ENCODE measurements around the gene CXCL14.
A peak's percentile ranks its signal among the peaks of the same experiment; 100 is the strongest.

CXCL14 gene, protein sequence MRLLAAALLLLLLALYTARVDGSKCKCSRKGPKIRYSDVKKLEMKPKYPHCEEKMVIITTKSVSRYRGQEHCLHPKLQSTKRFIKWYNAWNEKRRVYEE

DNA sequence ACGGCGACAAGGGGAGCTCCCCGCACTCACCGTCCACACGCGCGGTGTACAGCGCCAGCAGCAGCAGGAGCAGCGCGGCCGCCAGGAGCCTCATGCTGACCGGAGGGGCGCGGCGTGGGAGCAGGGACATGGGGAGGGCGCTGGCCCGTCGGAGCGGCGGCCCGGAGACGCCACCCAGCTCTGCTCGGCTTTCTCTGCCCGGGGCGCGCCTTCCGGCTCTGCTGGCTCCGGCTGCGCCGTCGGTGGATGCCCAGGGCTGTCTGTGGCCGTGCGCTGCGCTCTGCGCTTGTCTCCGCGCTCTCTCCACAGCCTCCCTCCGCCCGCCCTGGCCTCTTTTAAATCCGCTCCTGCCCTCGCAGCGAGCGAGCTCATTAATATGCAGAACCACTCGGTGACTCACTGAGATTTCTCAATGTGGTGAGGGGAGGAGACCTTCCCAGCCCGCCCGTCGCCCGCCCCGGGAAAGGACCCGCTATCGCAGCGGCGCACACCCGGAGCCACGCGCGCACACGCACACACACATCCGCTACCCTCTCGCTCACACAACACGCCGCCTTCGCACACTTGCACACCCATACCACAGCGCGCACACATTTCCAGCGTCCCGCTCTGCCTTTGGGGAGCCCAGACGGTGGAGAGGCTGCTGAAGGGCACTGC lies at the start of gene CXCL14:
Gene CXCL14, minus strand, starts transcription at position 307 of the 657 bp plus-strand sequence. Its CDS starts 213 bp downstream, at position 94.
- peak in 1 of 4 experiments; percentile 21 for DNase-seq (ENCODE audit: low read depth in 4 of 4, low spot score in 1 of 4)

DNA sequence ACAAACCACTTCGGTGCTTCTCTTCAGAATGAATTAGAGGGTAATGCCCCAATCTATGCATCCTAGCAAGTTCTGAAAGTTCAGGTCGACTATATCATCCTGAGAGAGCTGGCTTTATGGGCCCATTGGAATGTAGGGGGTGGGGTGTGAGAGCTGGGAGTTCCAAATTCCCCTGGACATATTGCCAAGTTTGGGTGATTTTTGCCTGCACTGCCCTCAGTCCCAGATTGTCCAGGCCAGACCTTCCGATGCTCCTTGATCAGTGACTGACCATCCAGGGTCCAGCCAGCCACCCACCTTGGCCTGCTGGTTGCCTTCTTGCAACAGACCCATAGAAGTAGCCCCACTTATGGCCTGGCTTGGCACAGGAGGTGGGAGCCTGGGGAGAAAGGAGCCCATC lies 47.8 kb upstream of the CXCL14 start:
- DNase-seq (ENCODE audit: low read depth in 4 of 4, low spot score in 1 of 4), result no peak

DNA sequence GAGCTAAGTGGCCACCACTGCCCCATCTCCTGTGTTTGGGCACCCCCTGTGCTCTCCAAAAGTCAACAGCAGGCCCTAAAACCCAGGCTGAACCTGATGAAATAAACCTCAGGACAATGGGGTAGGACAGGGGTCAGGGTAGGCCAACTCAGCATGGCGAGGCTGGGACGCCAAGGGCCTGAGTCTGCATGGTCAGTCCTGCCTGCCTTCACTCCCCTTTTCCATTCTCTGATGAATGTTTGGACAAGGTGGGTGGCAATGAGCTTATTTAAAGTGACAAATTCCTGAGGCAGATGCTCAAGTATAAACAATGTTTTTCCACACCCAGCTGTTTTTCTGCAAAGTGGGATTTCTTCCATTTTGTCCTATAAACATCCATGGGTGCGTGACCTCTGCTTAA lies 47.2 kb upstream of the CXCL14 start:
- DNase-seq (ENCODE audit: low read depth in 4 of 4, low spot score in 1 of 4), result no peak

DNA sequence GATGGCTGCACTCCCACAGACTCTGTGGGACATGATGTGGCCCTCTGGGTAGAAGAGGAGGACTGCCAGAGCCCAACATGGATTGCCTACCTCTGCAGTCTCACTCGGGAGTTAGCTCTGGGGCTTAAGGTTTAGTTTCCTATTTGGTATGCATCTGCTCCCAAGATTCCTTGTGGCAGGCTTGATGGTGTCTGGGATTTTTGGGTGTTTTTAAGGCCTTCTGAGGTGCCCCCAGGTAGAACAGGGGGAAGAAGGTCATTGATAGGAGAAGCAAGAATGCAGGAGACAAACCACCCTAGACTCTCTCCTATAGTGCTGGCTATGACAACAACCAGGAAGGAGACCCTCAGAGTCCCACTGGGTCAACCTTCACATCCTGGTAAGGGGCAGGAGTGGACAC lies 46.7 kb upstream of the CXCL14 start:
- DNase-seq (ENCODE audit: low read depth in 4 of 4, low spot score in 1 of 4), result no peak

DNA sequence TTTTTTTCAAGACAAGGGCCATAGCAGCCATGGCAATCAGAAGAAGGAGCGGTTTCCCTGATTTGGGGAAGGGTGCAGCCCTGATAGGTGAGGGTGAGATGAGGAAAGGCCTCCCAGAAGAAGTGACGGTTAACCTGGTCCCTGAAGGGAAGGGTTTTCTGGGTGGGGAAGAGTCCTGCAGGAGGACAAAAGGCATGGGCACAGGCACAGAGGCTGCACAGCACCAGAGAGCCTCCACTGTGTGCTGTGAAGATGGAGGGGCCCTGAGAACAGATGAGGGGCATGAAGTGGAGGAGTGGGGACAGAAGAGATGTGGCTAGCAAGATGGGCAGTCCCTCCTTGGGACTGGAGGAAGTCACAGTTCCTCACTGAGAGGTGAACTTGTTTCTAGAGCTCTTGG lies 46.3 kb upstream of the CXCL14 start:
- no peak for DNase-seq (ENCODE audit: low read depth in 4 of 4, low spot score in 1 of 4)

DNA sequence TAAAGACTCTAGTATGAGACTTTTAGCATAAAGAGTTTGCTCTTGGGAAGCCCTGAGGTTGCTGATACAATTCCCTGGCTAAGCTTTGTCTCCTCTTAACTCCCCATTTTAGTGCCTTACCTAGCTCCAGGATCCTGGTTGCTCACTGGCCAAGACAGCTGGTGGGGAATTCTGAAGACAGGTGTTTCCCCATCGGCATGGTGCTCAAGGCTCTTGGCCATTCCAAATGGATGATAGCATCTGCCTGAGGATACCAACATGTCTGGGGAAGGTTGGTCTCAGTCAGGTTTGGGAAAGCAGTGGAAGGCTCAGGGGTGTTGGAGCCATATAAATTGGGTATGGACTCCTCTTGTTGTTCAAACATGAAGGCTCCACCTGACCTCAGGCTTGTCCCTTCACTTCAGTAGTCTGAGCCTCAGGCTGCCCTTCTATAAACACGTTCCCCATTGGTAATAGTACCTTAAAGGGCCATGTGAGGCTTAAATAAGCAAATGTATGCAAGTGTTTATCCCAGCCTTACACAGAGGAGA lies 44.5 kb upstream of the CXCL14 start:
- DNase-seq (ENCODE audit: low read depth in 4 of 4, low spot score in 1 of 4), result no peak

DNA sequence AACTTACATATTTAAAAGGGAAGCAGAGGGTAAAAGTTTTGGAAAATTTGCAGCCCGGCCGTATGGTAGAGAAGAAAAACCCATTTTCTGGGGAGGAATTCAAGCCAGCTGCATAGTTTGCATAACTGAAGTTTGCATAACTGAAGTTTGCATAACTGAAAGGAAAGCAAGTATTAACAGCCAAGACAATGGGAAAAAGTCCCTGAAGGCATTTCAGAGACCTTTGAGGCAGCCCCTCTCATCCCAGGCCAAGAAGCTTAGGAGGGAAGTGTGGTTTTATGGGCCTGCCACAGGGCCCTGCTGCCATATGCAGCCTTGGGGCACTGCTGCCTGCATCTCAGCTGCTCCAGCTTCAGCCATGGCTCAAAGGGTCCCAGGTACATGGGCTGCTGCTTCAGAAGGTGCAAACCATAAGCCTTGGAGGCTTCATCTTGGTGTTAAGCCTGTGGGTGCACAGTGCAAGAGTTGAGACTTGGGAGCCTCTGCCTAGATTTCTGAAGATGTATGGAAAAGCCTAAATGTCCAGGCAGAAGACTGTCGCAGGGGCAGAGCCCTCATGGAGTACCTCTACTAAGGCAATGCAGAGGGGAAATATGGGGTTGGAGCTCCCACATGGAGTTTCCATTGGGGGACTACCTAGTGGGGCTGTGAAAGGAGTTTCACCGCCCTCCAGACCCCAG lies 36.9 kb upstream of the CXCL14 start:
- no peak for DNase-seq (ENCODE audit: low read depth in 4 of 4, low spot score in 1 of 4)

DNA sequence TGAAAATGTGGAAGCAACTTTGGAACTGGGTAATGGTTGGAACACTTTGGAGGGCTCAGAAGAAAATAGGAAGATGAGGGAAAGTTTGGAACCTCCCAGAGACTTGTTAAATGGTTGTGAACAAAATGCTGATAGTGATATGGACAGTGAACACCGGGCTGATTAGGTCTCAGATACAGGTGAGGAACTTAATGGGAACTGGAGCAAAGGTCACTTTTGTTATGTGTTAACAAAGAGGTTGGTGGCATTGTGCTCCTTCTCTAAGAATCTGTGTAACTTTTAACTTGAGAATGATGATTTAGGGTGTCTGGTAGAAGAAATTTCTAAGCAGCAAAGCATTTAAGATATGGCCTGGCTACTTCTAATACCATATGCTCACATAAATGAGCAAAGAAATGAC lies 36.4 kb upstream of the CXCL14 start:
- DNase-seq (ENCODE audit: low read depth in 4 of 4, low spot score in 1 of 4), result no peak

DNA sequence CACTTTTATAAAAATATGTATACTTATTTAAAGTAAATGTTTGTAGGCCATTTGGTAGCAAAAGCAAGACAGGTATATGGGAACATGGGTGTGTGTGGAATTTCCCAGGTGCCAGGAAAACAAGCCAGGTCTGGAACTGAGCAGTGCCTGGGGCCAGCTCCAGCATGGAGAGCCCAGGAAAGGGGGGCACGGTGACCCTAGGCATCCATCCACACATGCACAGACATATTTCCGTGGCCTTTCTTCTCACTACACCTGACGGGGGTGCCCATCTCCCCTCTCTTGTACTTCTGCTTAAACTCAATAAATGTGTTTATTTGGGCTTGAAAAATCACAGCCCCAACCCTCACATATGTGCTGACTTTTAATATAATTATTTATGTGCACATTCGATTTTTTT lies 31.2 kb upstream of the CXCL14 start:
- no peak for DNase-seq (ENCODE audit: low read depth in 4 of 4, low spot score in 1 of 4)

DNA sequence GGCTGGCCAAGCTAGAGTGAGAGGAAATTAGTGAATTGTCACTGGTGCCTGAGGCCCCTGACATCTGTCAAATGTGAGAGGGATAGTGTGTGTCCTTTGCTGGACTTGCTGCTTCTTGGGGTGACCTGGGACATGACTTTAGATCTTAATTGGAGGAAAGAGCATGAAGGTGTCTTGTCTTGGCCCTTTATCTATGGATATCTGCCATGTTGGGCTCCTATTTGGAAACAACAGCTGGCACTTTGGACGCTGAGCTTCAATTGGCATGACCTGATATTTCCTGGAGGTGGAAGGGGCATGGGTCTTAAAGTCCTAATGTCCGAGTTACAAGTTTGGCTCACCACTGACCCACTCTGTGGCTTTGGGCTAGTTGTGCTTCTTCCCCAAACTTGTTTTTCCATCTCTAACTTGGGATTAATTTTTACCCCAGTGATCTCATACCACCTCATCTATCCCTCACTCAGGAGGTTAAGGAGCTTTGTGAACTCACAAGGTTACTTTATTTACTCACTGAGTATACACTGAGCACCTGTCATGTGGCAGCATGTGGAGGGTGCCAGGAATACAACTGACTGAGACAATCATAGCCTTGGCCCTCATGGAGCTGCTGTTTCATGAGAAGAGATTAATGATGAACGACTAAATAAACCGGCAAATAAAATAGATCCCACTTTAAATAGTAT lies 30.1 kb upstream of the CXCL14 start:
- DNase-seq (ENCODE audit: low read depth in 4 of 4, low spot score in 1 of 4), result no peak

DNA sequence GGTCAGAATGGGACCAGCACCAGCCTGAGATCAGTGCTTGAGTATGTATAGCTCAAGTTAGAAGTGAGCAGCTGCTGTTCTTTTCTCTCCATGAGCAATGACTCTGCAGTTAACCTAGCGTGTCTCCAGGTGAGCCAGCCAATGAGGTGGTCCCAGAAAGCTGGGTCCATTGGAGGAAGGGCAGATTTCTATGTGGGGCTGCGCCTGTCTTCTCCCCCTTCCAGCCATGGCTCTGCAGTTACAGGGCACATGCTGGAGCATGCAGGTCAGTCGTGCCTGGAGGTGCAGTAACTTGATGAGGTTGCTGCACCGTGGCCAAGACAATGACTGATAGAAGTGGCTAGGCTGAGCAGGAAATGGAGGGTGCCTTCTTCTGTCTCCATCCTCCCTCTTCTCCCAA lies 29.6 kb upstream of the CXCL14 start:
- DNase-seq (ENCODE audit: low read depth in 4 of 4, low spot score in 1 of 4), result no peak

DNA sequence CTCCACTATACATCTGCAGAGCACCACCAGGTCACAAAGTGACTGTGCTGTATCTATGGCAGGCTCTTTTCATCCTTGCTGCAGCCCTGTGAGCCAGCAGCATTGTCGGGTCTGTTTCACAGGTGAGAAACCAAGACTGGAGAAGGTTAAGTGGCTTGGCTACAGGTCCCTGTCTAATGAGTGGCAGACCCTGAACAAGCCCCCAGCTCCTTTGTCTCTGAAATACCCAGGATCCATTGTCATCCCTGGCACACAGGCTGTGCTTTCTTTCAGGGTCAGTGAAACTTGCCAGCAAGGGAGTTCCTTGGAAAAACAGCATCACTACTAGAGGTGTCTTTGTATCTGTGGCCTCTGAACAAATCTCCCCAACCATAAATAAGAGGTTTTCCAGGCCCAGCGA lies 27.6 kb upstream of the CXCL14 start:
- DNase-seq (ENCODE audit: low read depth in 4 of 4, low spot score in 1 of 4), result no peak

DNA sequence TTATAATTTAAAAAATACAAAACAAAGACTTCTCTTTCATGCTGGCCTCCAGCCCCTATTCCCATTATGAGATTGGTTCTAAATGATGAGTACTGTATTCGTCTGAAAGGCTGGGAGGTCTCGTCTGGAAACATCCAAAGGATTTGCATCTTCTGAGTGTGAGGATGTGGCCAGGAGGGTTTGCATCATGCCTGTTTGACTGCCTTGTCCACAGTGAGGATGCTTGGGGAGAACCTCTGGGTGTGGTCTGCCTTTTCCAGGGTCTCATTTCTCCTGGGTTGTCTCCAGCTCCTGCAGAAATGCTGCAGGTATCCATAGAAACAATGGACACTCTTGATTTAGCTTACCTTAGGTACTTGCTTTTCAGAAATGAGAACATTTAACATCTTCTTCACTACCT lies 26.4 kb upstream of the CXCL14 start:
- no peak for DNase-seq (ENCODE audit: low read depth in 4 of 4, low spot score in 1 of 4)

DNA sequence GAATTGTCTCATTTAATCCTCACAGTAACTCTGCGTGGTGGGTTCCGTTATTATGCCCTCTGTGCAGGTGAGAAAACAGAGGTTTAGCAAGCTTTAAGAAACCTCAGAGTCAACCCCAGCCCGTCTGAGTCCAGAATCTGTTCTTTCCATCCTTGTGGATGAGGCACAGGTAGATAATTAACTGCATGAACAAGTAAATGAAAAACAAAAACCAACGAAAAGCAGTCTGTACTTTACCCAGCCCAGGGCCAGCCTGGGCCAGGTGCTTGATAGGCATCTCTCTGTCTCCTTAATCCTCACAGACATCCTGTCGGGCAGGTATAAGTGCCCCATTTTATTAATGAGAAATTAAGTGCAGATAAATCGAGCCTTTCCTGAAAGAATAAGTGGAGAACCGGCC lies 25.3 kb upstream of the CXCL14 start:
- no peak for DNase-seq (ENCODE audit: low read depth in 4 of 4, low spot score in 1 of 4)

DNA sequence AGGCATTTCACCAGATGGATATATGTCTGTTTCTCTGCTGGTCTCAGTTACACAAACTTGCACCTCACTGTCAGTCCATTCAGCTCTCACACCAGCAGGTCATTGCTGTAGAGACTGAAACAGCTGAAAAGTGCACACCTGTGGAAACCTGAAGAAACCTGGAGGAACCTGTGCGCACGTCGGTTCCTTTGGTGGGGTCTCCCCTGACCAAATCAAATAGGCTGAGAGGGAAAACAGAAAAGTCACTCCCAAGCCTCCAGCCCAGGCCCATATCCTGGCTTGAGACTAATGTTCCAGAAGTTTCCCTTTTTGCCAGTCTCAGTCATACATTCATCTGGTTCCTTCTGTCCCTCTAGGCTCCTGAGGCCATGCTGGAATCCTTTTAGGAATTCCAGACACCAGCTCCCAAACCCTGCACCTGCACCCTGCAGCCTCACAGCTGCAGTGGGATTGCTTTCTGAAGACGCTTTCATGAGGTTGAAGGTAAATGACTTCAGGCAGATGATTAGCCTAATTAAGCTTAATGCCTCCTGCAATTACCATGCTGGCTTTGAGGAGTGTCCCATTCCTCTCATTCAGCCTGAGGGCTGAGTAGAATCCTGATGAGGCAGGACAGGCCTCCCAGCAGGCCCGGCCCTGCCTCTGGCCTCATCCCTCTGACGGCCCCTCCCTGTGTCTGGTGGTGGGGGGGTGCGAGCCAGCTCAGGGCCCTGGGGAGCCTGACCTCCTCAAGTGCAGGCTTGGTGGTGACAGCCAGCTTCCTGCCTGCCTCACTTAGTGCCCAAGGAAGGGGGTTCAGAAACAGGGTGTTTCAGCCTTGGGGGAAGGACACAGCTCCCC lies 24.3 kb upstream of the CXCL14 start:
- no peak for DNase-seq (ENCODE audit: low read depth in 4 of 4, low spot score in 1 of 4)

DNA sequence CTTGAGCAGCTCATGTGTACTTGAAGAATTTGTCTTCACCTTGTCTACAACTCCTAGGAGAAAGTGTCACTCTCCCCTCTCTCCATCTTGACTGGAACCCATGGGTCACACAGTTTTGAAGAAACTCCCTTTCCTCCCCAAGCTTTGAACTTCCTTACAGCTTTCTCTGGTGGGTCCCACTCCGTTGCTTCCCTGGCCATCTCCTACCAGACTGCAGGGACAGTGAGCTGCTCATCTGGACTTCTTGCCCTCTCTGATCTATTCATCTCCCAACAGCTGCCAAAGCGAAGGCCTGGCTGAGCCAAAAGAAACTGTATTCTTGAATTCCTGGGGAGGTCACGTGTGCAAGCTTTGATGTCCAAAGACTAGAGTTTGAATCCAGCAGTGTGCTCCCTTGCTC lies 22.7 kb upstream of the CXCL14 start:
- no peak for DNase-seq (ENCODE audit: low read depth in 4 of 4, low spot score in 1 of 4)

DNA sequence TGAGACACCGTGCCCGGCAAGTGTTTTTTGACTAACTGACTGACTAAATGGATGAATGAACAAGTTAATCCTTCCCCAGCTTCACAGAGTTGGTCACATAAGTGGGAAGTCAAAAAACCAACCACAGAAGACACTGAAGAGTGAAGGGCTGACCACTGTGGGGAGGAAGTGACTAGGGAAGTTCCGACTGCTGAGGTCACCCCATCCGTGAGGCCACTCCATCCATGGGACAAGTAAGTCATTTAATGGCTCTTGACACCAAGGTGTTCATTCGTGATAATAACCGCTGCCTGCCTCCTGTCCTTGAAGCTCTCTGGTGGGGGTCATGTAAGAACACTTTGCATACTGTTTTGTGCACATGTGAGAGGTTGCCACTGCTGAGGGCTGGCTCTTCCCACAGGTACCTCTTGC lies 22.2 kb upstream of the CXCL14 start:
- DNase-seq (ENCODE audit: low read depth in 4 of 4, low spot score in 1 of 4), result no peak

DNA sequence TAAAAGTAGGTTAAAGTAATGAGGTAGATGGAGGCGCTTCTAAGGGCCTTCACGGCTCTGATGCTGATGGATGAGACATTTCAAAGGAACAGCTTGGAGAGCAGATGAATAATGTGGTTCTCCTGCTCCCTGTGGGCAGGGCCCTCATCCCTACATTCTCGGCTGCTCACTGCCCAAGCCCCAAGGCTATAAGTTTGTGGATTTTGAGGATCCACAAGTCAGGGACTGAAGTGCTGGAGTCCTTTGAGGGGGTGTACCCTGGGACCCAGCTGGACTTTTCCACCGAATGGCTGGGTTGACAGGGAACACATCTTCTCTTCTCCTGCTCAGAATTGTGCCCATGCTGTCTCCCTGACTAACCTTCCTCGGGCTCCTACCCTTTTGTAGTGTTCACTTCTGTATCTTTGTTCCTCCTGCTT lies 21.4 kb upstream of the CXCL14 start:
- DNase-seq (ENCODE audit: low read depth in 4 of 4, low spot score in 1 of 4), result no peak

DNA sequence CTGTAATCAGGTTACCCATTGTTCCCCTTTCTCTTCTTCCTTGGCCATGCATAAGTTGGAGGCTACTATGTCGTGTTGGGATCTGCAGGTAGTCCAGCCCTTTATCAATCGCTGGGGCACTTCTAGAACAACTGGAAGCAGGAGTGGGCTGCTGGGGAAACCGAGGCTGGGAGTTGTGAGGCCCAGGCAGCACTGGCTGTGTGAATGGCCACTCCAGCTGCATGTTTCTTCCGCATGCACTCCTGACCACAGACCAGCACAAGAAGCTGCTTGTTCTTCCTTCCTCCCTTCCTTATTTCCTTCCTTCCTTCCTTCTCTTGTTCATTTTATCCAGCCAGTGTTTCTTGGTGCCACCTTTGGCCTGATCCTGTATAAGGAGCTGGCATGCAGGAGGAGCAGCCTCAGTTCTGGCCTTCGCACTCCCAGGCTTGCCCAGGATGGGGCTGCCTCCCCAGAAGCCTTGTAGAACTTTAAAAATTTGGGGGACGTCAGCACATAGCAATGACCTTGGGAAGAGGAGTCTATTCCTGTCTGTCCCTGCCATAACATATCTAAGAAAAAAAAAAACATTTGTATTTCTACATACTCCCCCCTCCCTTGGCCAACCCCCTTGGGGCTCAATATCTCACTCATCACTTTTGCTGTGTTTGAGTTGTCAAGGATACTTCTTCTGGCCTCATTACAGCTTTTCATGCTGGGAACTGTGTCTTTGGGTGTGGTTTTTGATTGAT lies 20.8 kb upstream of the CXCL14 start:
- no peak for DNase-seq (ENCODE audit: low read depth in 4 of 4, low spot score in 1 of 4)

DNA sequence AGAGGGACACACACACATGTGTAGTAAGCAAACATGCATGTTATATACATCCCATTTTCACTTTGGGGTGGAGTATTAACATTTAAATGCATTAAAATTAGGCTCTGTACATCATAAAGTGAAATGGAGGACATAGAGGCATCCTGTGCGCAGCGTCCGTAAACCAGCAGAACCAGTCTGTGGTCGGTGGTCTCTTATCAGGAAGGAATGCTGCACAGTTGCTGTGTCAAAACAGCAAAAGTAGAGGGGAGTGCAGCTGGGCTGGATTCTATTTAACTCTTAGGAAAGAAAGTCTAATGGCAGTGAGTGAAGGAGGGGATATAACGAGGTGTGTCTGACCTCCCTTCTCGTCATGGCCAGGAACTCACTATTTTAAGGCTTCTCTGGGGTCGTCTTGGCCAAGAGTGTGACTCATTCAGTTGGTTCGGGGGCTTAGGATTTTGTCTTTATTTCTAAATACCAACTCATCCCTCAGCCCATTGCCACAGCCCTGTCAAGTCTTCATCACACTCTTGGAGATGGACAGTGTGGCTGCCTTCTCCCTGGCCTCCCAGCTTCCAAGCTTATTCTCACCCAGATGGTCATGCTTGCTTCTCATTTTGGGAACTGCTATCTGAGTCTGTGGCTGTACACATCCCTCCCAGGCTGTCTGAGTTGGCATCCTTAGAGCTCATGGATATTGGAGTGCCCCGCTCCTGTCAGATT lies 20.1 kb upstream of the CXCL14 start:
- DNase-seq (ENCODE audit: low read depth in 4 of 4, low spot score in 1 of 4), result no peak

Data from stimulated activated CD4-positive, alpha-beta T cell treated with anti-CD3 and anti-CD28 coated beads, Interleukin-1b, Interleukin-23, amount 100 ng/mL, for 24 hours (primary cell).